ENCODE results near the gene RNF152. TPM values are rescaled to one million over a fixed set of nuclear protein-coding genes. Genes with fewer than 3 reads are reported as not detected.

The RNF152 gene
- total RNA-seq, 3 donors from 2014 or later, result 61.0 to 99.8 (median 98.0) TPM

DNA sequence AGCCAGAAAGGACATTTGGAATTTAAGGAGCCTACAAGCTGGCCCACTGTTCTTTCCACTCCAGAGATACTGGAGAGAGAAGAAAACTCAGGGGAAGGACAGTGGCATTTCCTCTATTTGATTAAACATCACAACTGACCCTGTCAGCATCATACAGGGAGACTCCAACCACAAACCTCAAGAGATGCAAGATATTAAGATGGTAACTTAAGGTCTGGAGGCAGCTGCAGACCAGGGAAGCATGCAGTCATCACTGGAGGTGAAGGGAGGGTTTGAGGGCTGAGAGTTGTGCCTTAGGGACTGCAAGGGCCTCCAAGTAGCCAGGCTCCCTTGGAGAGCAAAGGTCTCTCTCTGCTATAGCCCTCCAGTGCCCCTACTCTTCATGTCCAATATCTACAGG lies 67.4 kb downstream of the RNF152 start:
- TF ChIP-seq, protein P1, sequence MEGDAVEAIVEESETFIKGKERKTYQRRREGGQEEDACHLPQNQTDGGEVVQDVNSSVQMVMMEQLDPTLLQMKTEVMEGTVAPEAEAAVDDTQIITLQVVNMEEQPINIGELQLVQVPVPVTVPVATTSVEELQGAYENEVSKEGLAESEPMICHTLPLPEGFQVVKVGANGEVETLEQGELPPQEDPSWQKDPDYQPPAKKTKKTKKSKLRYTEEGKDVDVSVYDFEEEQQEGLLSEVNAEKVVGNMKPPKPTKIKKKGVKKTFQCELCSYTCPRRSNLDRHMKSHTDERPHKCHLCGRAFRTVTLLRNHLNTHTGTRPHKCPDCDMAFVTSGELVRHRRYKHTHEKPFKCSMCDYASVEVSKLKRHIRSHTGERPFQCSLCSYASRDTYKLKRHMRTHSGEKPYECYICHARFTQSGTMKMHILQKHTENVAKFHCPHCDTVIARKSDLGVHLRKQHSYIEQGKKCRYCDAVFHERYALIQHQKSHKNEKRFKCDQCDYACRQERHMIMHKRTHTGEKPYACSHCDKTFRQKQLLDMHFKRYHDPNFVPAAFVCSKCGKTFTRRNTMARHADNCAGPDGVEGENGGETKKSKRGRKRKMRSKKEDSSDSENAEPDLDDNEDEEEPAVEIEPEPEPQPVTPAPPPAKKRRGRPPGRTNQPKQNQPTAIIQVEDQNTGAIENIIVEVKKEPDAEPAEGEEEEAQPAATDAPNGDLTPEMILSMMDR (IDR thresholded peaks at IDR 0.05), result no peak
- no peaks in the 10 kb centered on the region for H3K36me3 ChIP-seq (ENCODE audit: low read depth)
- no peaks in the 10 kb centered on the region for H3K9me3 ChIP-seq
- no peak for ATAC-seq
- no peak for DNase-seq
- H3K4me1 ChIP-seq (ENCODE audit: low read depth), result no peaks in the 10 kb centered on the region
- intact Hi-C loops (cut with DNase I, micrococcal nuclease), result no loop called here
- H3K4me3 ChIP-seq, result no peak overlapping the region

DNA sequence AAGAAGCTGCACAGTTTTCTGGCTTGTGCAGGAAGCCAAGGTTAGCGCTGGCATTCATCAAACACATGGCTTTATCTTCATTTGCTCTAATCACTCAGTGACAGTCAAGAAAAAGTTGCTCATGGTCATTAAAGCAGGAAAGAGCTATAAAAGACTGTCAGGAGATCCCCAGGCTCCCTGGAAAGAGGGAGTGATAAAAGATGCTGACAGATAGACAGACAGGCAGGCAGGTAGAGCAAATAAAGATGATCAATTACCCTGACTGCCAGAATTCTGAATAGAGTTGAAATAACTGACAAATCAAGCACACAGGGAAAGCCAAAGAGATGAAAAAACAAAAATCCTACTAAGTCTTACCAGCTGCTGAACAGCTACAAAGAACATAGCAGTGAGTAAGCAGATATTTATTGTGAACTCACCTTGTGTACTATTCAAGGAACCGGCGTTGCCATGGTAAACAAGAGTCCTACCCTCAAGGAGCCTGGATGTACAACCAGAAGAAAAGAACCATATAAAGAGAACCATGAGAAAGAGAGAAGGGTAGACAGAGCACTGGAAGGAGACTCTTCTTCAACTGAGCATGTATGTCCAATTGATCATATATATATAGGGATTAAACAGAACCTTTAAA lies 68.0 kb downstream of the RNF152 start:
- no peaks in the 10 kb centered on the region for H3K9me3 ChIP-seq
- no peaks in the 10 kb centered on the region for H3K36me3 ChIP-seq (ENCODE audit: low read depth)
- intact Hi-C loops (cut with DNase I, micrococcal nuclease), result no loop called here
- TF ChIP-seq, protein P1 (IDR thresholded peaks at IDR 0.05), result no peak
- ATAC-seq, result no peak
- DNase-seq, result no peak
- no peaks in the 10 kb centered on the region for H3K4me1 ChIP-seq (ENCODE audit: low read depth)
- H3K4me3 ChIP-seq, result no peak overlapping the region

DNA sequence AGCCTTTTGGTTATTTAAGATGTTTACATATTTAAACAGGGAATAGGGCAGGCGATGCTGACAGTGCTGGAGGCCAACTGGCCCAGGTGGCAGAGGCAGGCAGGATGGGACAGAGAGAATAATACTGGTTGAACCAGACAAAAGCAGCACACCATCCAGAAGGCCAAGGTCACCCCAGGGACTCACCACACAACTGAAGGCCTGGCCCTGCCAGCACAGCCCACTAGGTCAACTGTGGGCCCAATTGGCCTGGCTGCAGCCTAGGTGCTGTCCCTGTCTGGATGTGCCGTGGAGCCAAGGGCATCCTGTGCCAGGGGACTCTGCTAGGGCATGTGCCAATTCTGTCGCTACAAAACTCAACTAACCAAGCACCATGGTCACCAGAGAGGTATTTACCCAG lies 69.2 kb downstream of the RNF152 start:
- TF ChIP-seq, protein P1 (IDR thresholded peaks at IDR 0.05), result no peak
- no peaks in the 10 kb centered on the region for H3K36me3 ChIP-seq (ENCODE audit: low read depth)
- peak; percentile 12 for ATAC-seq
- intact Hi-C loops (cut with DNase I, micrococcal nuclease), result no loop called here
- H3K4me1 ChIP-seq (ENCODE audit: low read depth), result no peaks in the 10 kb centered on the region
- no peaks in the 10 kb centered on the region for H3K9me3 ChIP-seq
- no peak overlapping the region for H3K4me3 ChIP-seq
- DNase-seq, result no peak

DNA sequence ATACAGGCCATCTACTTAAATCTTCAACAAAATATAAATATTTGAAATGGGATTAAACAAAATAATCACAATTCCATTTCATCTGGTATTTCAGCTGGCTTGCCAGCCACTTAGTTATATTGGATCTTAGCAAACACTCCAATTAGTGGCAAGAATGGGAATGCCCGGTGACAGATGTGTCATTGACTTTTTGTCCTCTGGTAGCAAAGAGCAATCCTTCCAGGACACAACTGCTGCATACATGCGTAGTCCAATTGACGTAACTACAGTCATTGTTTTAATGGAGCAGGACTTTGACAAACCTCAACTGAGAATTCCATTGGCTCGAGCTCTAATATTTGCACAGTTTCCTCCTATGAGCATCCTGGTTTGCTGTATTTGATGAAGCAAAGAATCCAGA lies 69.9 kb downstream of the RNF152 start:
- Histone ChIP-seq H3K4me1 (ENCODE audit: low read depth) (no peaks in the 10 kb centered on the region), H3K4me3 (no peak overlapping the region), H3K9me3 (no peaks in the 10 kb centered on the region), H3K36me3 (ENCODE audit: low read depth) (no peaks in the 10 kb centered on the region)
- intact Hi-C loops (cut with DNase I, micrococcal nuclease), result no loop called here
- ATAC-seq, result no peak
- TF ChIP-seq, protein P1 (IDR thresholded peaks at IDR 0.05), result no peak
- DNase-seq, result no peak

DNA sequence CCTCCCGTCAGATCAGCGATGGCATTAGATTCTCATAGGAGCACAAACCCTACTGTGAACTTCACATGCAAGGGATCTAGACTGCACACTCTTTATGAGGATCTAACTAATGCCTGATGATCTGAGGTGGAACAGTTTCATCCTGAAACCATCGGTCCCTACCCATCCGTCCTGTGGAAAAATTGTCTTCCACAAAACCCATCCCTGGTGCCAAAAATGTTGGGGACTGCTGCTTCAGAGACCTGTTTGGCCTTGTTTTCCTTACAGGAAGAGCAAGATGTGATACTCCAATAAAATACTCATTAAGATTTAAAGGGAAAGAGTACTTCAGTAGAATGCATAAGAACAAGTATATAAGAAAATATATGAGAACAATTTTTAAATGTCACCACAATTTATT lies 71.1 kb downstream of the RNF152 start:
- TF ChIP-seq, protein P1 (IDR thresholded peaks at IDR 0.05), result no peak
- DNase-seq, result no peak
- no peaks in the 10 kb centered on the region for H3K4me1 ChIP-seq (ENCODE audit: low read depth)
- no peaks in the 10 kb centered on the region for H3K9me3 ChIP-seq
- no peak overlapping the region for H3K4me3 ChIP-seq
- ATAC-seq, result no peak
- intact Hi-C loops (cut with DNase I, micrococcal nuclease), result no loop called here
- no peaks in the 10 kb centered on the region for H3K36me3 ChIP-seq (ENCODE audit: low read depth)

DNA sequence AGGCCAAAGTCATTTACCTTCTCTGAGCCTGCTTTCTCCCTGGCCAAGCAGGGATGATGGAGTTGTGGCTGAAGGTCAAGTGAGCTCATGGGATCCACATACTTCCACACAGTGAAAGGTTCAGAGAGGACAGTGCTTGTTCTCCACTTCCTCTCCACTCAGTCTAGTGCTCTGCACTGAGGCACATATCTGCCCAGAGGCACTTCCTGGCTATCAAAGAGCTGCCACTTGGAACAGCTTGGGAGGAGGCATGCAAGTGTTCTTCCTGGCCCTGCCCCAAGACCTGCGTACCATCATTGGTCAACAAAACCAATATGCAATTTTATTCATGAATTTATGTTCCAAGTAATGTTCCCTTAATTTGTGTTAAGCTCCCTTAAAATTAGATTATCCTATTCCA lies 71.9 kb downstream of the RNF152 start:
- TF ChIP-seq, protein P1 (IDR thresholded peaks at IDR 0.05), result no peak
- Histone ChIP-seq H3K9me3 (no peaks in the 10 kb centered on the region), H3K4me3 (no peak overlapping the region), H3K4me1 (ENCODE audit: low read depth) (no peaks in the 10 kb centered on the region), H3K36me3 (ENCODE audit: low read depth) (no peaks in the 10 kb centered on the region)
- peak; percentile 49 for ATAC-seq
- no peak for DNase-seq
- intact Hi-C loops (cut with DNase I, micrococcal nuclease), result no loop called here
